Bronchial epithelial cell (primary cell): Measurements from ENCODE around the gene ITFG1. TPM values are rescaled to one million over a fixed set of nuclear protein-coding genes. Genes with fewer than 3 reads are reported as not detected.
"Not testable (repeated sequence)": the region's sequence is repeated elsewhere in the genome, so short reads cannot be mapped to it uniquely, and the experiment has no call there.

Experiments
- DNase-seq: peaks from one replicate; pipeline ENCODE4 v3.0.0-alpha.2; 2010; ENCODE audit warnings: low read depth
- FAIRE-seq: peaks from 2 replicates; lab custom pipeline; 2011; peaks lifted over from hg19 to GRCh38; lab: Jason Lieb, UNC
- H3K27me3 ChIP-seq: 2 replicates; pipeline ENCODE4 v1.5.1; 2011; ENCODE audit warnings: low read length; ENCODE audit not compliant: control insufficient read depth, insufficient read depth
- H3K36me3 ChIP-seq: 2 replicates; pipeline ENCODE4 v1.5.1; 2011; ENCODE audit warnings: low read length; ENCODE audit not compliant: control insufficient read depth, insufficient read depth
- H3K4me3 ChIP-seq: 2 replicates; pipeline ENCODE4 v1.5.1; 2011; ENCODE audit warnings: mild to moderate bottlenecking, low read depth, low read length, control low read depth
- CTCF ChIP-seq: IDR thresholded peaks from 2 replicates; pipeline ENCODE4 v1.5.1; 2011; ENCODE audit warnings: mild to moderate bottlenecking, moderate library complexity, low read length, control low read depth, inconsistent platforms; ENCODE audit not compliant: insufficient read depth, severe bottlenecking
- total RNA-seq: library from RNA; depleted of rRNA; stranded (reverse); fragments of >200 nt; gene quantifications from 2 replicates; pipeline ENCODE4 v1.2.1, GENCODE V29; 2014

Gene ITFG1
- total RNA-seq, 1 donor from 2014 or later: 47.4 TPM

- no peak overlapping the region for H3K4me3 ChIP-seq
- DNase-seq (no peak), FAIRE-seq (no peak)
- peaks cover 5% of the 10 kb centered on the region for H3K36me3 ChIP-seq
- H3K27me3 ChIP-seq: no peaks in the 10 kb centered on the region
- no peak for TF ChIP-seq CTCF
Observed at GRCh38 chr16:47448830-47449575, 11.9 kb downstream of the ITFG1 start.

GRCh38 chr16:47446431-47446830 lies 14.4 kb downstream of the ITFG1 start:
- TF ChIP-seq CTCF: no peak
- DNase-seq: no peak
- FAIRE-seq: no peak
- peaks cover 4% of the 10 kb centered on the region for H3K36me3 ChIP-seq
- H3K27me3 ChIP-seq: no peaks in the 10 kb centered on the region
- no peak overlapping the region for H3K4me3 ChIP-seq

DNA sequence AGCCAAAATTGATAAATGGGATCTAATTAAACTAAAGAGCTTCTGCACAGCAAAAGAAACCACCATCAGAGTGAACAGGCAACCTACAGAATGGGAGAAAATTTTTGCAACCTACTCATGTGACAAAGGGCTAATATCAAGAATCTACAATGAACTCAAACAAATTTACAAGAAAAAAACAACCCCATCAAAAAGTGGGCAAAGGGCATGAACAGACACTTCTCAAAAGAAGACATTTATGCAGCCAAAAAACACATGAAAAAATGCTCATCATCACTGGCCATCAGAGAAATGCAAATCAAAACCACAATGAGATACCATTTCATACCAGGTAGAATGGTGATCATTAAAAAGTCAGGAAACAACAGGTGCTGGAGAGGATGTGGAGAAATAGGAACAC lies 18.0 kb downstream of the ITFG1 start:
- H3K4me3 ChIP-seq, H3K36me3 ChIP-seq, H3K27me3 ChIP-seq, DNase-seq, FAIRE-seq: not testable (repeated sequence)

DNA sequence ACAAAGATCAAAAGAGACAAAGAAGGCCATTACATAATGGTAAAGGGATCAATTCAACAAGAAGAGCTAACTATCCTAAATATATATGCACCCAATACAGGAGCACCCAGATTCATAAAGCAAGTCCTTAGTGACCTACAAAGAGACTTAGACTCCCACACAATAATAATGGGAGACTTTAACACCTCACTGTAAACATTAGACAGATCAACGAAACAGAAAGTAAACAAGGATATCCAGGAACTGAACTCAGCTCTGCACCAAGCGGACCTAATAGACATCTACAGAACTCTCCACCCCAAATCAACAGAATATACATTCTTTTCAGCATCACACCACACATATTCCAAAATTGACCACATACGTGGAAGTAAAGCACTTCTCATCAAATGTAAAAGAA lies 20.8 kb downstream of the ITFG1 start:
- H3K4me3 ChIP-seq, H3K27me3 ChIP-seq, DNase-seq, H3K36me3 ChIP-seq, FAIRE-seq: not testable (repeated sequence)

GRCh38 chr16:47434274-47434673 lies 26.6 kb downstream of the ITFG1 start:
- H3K27me3 ChIP-seq, H3K4me3 ChIP-seq, H3K36me3 ChIP-seq, FAIRE-seq, DNase-seq: not testable (repeated sequence)

DNA sequence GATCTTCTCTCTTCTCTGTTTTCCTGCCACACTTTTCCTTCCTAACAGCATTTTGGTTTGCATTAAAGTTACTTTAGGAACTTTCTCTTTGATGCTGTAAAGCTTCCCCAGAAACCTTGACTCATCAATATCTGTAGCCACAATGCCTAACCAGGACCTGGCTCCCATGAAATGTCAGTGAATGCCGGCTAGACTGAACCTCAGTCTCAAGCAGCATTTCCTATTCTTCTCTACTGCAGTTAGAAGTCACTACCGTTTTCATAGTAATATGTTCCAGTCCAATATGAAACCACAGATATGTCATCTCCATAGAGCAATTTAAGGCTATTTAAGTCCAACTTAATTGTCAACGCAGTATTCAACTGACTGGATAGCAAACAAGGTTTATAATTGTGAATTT lies 28.9 kb downstream of the ITFG1 start:
- DNase-seq (no peak), FAIRE-seq (no peak)
- H3K27me3 ChIP-seq: no peaks in the 10 kb centered on the region
- H3K36me3 ChIP-seq: peaks cover 2% of the 10 kb centered on the region
- no peak overlapping the region for H3K4me3 ChIP-seq
- TF ChIP-seq CTCF: no peak

GRCh38 chr16:47426806-47427205 lies 34.1 kb downstream of the ITFG1 start:
- Histone ChIP-seq H3K36me3 (peaks cover 5% of the 10 kb centered on the region), H3K4me3 (no peak overlapping the region), H3K27me3 (no peaks in the 10 kb centered on the region)
- DNase-seq (no peak), FAIRE-seq (no peak)
- no peak for TF ChIP-seq CTCF
